Ovary (tissue), 3 donors: Measurements from ENCODE around the gene CHL1.

Experiments
- EP300 ChIP-seq: sonication (generic); formaldehyde crosslinking; IDR thresholded peaks from one replicate; pipeline ENCODE4 v1.6.1; 2017; ENCODE audit warnings: antibody characterized with exemption
- POLR2A ChIP-seq: fragments of 450-650 bp; IDR thresholded peaks from one replicate; pipeline ENCODE4 v1.6.1; 2017; ENCODE audit warnings: antibody characterized with exemption, mild to moderate bottlenecking, moderate library complexity
- TF ChIP-seq, protein P1 (sequence below), 3 donors: fragments of 450-650 bp in 2 of 3; fragments of 200-600 bp in 1 of 3; IDR thresholded peaks; one replicate each; pipeline versions ENCODE4 v1.5.1 to v1.8.0; 2016 to 2022; ENCODE audit warnings: antibody characterized with exemption in 3 of 3, mild to moderate bottlenecking in 1 of 3
- donor health status: DM: no; HTN: no; CAD: no.

- TF ChIP-seq, protein P1, sequence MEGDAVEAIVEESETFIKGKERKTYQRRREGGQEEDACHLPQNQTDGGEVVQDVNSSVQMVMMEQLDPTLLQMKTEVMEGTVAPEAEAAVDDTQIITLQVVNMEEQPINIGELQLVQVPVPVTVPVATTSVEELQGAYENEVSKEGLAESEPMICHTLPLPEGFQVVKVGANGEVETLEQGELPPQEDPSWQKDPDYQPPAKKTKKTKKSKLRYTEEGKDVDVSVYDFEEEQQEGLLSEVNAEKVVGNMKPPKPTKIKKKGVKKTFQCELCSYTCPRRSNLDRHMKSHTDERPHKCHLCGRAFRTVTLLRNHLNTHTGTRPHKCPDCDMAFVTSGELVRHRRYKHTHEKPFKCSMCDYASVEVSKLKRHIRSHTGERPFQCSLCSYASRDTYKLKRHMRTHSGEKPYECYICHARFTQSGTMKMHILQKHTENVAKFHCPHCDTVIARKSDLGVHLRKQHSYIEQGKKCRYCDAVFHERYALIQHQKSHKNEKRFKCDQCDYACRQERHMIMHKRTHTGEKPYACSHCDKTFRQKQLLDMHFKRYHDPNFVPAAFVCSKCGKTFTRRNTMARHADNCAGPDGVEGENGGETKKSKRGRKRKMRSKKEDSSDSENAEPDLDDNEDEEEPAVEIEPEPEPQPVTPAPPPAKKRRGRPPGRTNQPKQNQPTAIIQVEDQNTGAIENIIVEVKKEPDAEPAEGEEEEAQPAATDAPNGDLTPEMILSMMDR (IDR thresholded peaks at IDR 0.05), result no peak
- no peak for TF ChIP-seq EP300
- no peak for TF ChIP-seq POLR2A
These were observed 15.9 kb downstream of the CHL1 start for GRCh38 chr3:212432-212831.
